ENCODE data around the gene TTC12. TPM values are rescaled to one million over a fixed set of nuclear protein-coding genes. Genes with fewer than 3 reads are reported as not detected.

Gene TTC12
- total RNA-seq, 1 donor from 2014 or later: 3.0 TPM

DNA sequence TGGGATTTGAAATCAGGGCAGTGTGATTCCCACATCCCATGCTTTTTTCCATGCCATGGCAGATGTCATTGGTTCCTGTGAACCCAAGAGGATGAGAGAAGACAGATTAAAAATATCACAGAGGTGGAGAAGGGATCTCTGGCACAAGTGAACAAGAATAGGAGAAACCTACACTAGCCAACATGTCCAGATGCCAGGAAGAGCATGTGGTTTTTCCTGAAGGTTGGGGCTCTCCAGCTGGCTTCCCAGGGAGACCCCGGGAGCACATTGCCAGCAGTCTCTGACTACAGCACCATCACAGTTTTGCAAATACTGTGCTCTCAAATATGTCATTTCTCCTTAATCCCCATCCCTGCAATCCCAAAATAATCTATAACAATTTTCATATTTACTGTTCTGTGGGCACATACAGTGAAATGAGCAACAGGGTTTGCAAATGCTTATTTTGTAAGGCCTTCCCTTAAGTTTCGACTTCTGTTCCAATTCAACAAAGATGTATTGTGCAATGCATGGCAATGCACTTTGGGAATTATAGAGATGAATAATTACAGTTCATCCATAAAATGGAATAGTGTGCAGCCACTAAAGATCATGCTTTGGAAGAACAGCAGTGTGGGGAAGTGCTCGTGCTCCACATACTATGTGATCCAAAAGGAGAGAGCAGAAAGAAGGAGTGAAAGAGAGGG, 78.0 kb downstream of the TTC12 start:
- peaks cover 8% of the 10 kb centered on the region for H3K27me3 ChIP-seq
- intact Hi-C loops (cut with DNase I): no loop called here
- H3K4me3 ChIP-seq: no peak overlapping the region
- no peaks in the 10 kb centered on the region for H3K4me1 ChIP-seq
- no peak for DNase-seq (ENCODE audit: low spot score in 2 of 2)
- TF ChIP-seq, protein P1, sequence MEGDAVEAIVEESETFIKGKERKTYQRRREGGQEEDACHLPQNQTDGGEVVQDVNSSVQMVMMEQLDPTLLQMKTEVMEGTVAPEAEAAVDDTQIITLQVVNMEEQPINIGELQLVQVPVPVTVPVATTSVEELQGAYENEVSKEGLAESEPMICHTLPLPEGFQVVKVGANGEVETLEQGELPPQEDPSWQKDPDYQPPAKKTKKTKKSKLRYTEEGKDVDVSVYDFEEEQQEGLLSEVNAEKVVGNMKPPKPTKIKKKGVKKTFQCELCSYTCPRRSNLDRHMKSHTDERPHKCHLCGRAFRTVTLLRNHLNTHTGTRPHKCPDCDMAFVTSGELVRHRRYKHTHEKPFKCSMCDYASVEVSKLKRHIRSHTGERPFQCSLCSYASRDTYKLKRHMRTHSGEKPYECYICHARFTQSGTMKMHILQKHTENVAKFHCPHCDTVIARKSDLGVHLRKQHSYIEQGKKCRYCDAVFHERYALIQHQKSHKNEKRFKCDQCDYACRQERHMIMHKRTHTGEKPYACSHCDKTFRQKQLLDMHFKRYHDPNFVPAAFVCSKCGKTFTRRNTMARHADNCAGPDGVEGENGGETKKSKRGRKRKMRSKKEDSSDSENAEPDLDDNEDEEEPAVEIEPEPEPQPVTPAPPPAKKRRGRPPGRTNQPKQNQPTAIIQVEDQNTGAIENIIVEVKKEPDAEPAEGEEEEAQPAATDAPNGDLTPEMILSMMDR (IDR thresholded peaks at IDR 0.05): no peak
- no peak overlapping the region for H3K27ac ChIP-seq
- H3K9me3 ChIP-seq: no peaks in the 10 kb centered on the region
- H3K36me3 ChIP-seq: no peaks in the 10 kb centered on the region

DNA sequence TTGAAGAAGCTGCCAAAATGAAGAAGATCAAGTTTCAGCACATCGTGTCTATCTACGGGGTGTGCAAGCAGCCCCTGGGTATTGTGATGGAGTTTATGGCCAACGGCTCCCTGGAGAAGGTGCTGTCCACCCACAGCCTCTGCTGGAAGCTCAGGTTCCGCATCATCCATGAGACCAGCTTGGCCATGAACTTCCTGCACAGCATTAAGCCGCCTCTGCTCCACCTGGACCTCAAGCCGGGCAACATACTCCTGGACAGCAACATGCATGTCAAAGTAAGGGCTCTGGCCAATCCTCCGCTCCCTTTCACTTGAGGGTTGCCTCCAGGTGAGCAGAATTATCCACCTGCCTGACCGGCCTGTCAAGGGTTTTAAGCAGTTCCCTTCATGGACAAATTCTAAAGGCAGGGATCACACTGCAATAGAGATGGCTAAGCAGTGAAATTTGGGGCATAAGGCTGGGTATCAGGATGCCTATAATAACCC, 79.2 kb downstream of the TTC12 start:
- no peak overlapping the region for H3K4me3 ChIP-seq
- TF ChIP-seq, protein P1 (IDR thresholded peaks at IDR 0.05): no peak
- H3K27ac ChIP-seq: no peak overlapping the region
- no peaks in the 10 kb centered on the region for H3K36me3 ChIP-seq
- no peaks in the 10 kb centered on the region for H3K4me1 ChIP-seq
- H3K27me3 ChIP-seq: no peaks in the 10 kb centered on the region
- DNase-seq (ENCODE audit: low spot score in 2 of 2): peak in 1 of 2 donors; percentile 39
- H3K9me3 ChIP-seq: no peaks in the 10 kb centered on the region
- intact Hi-C loops (cut with DNase I): no loop called here

DNA sequence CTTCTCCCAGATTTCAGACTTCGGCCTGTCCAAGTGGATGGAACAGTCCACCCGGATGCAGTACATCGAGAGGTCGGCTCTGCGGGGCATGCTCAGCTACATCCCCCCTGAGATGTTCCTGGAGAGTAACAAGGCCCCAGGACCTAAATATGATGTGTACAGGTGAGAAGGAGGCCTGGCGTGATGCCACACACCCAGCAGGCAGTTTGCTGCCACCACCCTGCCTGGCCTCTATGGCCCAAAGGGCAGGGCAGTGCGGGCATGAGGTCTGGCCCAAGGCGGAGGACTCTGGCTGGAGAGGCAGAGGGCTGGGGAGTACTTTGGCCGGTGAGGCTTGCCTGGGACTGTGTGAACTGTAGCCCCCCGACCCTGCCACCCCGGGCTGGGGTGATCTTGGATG, 80.5 kb downstream of the TTC12 start:
- no peak for DNase-seq (ENCODE audit: low spot score in 2 of 2)
- no peak overlapping the region for H3K27ac ChIP-seq
- H3K4me1 ChIP-seq: no peaks in the 10 kb centered on the region
- intact Hi-C loops (cut with DNase I): no loop called here
- H3K27me3 ChIP-seq: no peaks in the 10 kb centered on the region
- no peaks in the 10 kb centered on the region for H3K36me3 ChIP-seq
- H3K4me3 ChIP-seq: no peak overlapping the region
- no peaks in the 10 kb centered on the region for H3K9me3 ChIP-seq
- TF ChIP-seq, protein P1 (IDR thresholded peaks at IDR 0.05): no peak

DNA sequence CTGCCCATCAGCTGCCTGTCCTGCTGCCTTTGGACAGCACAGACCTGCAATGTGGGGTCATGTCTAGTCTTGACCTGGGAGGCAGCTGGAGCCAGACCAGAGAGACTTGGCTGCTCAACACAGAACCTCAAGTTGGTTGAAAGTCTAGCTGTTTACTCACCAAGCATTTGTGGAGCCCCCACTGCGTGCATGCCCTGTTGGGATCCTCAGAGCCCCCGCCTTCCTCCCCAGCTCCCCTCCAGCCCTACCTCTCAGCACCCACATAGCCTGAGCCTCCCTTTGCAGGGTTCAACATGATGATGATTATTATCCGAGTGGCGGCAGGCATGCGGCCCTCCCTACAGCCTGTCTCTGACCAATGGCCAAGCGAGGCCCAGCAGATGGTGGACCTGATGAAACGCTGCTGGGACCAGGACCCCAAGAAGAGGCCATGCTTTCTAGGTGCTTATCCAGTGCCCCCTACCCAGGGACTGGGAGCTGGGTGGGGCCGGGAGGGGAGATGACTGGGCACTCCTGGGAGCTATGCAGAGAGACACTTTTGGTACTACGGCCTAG, 81.5 kb downstream of the TTC12 start:
- Histone ChIP-seq H3K4me3 (no peak overlapping the region), H3K27me3 (no peaks in the 10 kb centered on the region), H3K9me3 (no peaks in the 10 kb centered on the region), H3K36me3 (no peaks in the 10 kb centered on the region), H3K4me1 (no peaks in the 10 kb centered on the region), H3K27ac (no peak overlapping the region)
- TF ChIP-seq, protein P1 (IDR thresholded peaks at IDR 0.05): no peak
- intact Hi-C loops (cut with DNase I): no loop called here
- DNase-seq (ENCODE audit: low spot score in 2 of 2): peak in 1 of 2 donors; percentile 43

DNA sequence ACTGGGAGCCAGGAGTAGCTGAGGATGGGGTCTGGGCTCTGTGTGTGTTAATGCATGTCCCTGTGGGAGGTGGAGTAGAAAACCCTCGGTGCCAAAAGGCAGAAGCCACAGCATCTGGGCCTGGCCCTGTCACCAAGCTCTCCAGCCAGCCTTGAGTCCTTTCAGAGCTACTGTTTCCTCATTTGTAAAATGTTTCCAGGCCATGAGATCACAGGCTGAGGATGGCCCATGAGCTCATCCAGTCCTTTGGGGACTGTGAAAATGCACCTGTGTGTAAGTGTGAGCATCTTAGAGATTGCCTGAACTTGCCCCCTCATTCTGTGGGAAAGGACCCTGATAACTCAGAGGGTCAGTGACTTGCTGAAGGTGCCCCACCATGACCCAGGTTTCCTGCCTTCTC, 82.3 kb downstream of the TTC12 start:
- TF ChIP-seq, protein P1 (IDR thresholded peaks at IDR 0.05): no peak
- H3K4me1 ChIP-seq: no peaks in the 10 kb centered on the region
- H3K27ac ChIP-seq: no peak overlapping the region
- H3K27me3 ChIP-seq: no peaks in the 10 kb centered on the region
- no peaks in the 10 kb centered on the region for H3K36me3 ChIP-seq
- no peak for DNase-seq (ENCODE audit: low spot score in 2 of 2)
- no peaks in the 10 kb centered on the region for H3K9me3 ChIP-seq
- no peak overlapping the region for H3K4me3 ChIP-seq
- intact Hi-C loops (cut with DNase I): no loop called here
